A204.1 (cell line): Measurements from ENCODE around the gene MRPL27.
"Not testable (repeated sequence)": the region's sequence is repeated elsewhere in the genome, so short reads cannot be mapped to it uniquely, and the experiment has no call there.

ENCODE experiments used
- FAIRE-seq: peaks from 2 replicates; lab custom pipeline; 2012; peaks lifted over from hg19 to GRCh38; lab: Jason Lieb, UNC

MRPL27 gene

DNA sequence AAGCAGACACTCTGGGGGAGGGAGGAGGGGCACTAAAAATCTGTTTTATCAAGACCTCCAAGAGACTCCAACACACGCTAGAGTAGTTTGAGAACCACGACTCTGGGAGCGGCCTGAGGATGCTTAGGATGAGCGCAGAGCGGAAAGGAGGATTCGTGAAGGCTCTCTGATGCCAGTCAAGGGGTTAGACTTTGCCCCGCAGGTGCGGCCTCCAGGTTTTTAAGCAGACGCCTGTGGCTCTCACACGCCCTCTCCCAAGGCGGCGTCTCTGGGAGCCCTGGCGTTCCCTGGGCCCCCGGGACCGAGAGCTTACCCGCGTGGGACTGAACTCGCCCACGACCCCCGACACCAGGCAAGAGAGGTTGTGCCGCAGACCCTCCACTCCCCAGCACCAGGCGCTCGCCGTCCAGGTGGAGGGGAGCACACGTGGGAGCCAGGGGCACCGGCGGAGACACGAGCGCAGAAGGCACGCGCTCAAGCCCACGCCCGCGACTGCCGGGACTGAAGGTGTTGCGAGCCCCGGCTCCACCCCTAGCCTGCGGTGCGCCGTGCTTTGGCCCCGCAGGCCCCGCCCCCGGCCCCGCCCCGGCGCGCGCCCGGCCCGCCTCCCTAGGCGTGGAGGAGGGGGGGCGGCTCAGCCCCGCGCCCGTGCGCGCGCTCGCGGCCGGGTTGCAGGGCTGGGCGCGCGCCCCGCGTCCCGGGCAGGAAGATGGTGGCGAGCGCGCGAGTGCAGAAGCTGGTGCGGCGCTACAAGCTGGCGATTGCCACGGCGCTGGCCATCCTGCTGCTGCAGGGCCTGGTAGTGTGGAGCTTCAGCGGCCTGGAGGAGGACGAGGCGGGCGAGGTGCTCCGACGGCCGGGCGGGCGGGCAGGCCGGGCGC lies 27.3 kb downstream of the MRPL27 start, which contains the start of gene XYLT2:
Gene XYLT2, plus strand, starts transcription at position 695 of the 881 bp plus-strand sequence. Its CDS starts 15 bp downstream, at position 710.
- no peak for FAIRE-seq

DNA sequence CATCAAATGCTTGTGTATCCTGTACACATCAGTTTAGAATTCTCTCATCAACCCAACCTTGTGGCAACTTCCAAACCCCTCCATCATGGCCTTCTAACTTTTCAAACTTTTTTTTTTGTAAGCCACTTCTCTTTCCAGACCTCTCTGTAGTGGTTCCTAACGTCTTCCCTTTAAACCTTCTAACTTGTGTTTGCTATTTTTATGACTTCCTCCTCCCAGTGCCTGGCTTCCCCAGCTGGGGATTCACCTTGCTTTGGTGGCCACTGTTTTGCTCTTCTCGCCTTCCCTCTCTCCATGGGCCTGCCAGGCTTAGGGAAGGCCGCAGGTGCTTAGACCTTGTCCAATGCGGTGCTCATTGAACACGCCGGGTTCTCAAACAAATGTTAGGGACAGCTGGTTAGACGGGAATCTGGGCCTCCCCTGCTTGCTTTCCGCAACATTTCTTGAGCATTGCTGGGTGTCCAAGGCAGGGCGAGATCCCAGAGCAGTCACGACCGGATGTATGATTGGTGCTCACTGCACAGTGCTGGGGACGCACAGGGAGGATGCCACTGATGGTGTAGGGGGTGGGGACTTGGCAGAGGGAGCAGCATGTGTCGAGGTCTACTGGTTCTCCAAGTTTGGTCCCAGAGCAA lies 28.1 kb downstream of the MRPL27 start:
- no peak for FAIRE-seq

DNA sequence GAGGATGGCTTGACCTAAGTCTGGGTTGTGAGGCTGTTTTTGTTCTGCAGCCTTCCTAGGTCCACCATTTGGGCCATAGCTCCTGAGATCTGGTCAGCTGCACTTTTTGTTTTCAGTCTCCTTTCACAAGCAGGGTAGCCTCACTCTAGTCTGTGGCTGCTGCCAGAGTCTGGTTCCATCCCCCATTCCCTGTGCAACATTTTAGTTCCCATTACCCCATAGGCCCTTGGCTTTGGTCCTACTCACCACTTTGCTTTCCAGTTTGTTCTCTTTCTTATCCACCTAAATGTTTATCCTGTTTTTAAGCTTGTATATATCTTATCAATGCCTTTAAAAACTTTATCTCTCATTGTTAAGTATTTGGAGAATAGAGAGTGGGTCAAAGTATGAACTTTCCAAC lies 33.6 kb downstream of the MRPL27 start:
- no peak for FAIRE-seq

DNA sequence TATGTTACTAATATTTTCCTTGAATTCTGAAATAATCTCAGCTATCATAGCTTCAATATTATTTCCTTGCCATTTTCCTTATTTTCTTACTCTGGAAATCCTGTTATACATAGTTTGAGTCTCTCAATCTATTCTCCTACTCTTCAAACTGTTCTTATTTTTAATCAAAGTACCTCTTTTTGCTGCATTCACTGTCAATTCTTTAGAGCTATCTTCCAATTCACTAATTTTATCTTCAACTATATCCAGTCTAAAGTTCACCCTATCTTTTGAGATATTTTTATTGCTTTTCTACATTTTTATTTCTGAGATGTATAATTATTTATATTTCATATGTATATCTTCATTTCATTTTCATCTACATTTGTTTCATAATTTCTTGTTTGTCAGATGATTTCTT lies 34.3 kb downstream of the MRPL27 start:
- FAIRE-seq = peak; percentile 68

DNA sequence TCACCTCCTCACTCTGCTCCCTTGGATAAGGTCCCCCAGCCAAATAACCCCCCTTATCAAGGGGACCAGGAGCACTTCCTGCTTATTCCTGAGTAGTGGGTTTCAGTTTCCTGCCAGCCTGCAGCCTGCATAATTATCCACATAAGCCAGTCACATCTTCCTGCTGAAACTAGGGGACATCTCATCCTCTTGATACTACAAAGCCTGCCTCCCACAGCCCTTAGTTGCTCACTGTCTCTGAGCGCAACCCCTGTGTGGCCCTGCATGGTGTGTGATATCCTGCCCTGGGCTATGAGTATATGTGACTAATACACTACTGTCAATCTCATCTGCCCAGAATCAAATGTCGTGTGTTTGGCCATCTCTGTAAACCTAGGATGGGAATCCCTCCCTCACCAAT lies 35.0 kb downstream of the MRPL27 start:
- no peak for FAIRE-seq

DNA sequence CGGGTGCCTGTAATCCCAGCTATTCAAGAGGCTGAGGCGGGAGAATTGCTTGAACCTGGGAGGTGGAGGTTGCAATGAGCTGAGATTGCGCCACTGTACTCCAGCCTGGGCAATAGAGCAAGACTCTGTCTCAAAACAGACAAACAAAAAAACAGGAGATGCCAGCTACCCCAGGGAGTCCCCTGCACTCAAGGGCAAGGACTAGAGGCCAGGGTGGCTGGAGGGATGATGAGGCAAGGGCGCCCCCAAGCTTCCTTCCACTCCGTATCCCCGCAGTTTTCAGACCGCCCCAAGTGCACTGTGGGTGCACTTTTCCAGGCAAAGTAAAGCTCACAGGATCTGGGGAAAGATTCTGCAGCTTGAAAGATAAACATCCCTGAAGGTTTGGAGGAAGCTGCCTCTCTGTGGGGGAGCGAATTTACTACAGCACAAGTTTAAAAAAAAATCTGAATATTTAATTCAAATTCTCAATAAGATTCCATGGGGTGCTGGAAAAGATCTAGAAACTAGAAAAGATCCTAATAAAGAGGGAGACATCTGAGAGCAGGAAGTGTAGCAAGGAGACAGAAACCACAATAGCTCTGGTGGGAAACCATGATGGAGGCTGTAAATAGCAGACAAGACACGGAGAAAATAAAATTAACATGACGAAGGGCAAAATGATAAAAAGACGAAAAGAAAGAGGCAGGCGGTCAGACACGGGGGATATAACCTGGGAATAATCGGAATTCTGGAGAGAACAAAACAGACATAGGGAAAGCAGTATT lies 39.5 kb downstream of the MRPL27 start:
- not testable (repeated sequence) for FAIRE-seq

DNA sequence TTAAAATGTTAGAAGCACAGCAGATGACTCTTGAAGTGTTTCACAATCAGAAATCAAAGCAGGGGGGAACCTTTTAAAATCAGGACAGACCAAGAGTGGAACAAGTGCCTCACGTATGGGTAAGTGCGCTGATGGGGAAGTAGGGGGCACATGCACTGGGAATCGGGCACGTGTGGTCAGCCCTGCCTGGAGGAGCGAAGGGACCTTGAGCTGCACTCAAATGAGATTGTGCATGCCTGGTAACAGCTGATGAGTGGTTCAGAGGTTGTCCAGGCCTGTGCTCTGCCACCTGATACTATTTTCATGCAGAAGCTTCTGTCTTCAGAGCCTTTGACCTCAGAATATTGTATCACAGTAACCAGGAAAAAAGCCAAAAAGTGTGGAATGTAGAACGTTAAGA lies 40.8 kb downstream of the MRPL27 start:
- no peak for FAIRE-seq

DNA sequence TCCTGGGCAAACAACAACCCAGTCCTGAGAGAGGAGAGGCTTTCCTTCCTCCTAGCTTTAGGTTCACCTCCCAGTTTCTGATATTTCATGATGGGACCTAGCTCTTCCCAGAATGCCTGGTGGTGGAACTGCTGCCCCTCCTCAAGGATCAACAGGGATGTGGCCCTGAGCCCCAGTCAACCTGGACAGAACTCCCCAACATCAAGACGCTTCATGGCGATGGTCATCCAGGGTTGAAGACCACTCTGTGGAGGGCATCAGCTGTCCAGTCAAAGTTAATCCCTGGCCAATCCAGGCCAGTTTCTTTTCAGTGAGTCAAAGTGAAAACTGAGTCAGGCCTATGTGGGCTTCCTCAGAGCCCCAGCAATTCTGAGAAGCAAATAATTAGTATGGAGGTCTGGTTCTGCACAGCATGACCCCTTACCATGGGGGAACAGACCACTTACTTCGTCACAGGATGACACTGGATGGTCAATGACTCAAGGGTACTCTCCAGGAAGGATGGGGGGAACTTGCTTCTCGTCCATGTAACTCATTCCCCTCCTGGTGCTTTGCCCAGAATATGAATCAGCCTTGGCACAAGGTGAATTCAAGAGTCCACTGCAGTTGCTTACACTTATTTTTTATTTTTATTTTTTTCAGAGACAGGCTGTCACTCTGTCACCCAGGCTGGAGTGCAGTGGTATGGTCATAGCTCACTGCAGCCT lies 41.7 kb downstream of the MRPL27 start:
- no peak for FAIRE-seq

DNA sequence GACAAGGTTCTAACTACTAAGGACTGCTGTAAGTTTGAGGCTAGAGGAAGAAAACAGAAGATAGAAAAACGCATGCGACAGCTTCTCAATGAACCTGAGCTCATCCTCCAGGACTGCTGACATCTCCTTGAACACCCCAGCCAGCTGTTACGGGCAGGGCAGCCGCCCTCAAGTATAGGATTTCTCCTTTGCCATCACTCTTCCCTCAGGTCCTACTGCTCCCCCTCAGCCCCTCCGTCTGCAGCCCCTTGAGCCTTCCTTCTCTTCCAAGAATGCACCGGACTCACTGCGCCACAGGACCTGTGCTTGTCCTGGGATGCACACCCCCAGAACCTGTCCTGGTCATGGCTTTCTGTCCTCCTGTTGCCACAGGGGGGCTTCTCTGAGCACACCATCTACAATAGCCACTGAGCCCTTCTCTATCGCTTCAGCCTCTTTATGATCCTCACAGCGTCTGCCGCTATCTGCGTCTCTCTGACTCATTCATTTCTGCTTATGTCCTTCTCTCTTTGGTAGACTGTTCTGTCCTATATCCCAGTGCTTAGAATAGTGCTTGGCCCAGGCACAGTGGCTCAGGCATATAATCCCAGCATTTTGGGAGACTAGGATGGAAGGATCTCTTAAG lies 42.7 kb downstream of the MRPL27 start:
- FAIRE-seq = no peak

DNA sequence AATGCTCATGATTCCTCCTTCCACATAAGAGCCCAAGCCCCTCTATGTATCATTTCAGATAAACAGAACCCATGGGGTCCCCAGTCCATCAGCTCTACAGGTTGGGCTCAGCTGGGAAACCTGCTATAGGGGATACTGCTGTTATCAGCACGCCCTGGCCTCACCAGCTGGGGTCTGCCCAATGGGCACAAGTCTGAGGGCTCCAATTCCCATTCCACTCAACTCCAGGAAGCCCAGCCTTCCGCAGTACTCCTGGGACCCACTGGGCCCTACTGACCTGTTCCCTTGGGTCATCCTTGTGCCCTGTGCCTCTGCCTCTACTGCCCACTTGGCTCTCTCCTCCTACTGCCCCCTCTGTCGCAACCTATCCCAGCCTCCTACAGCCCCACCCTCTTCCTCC lies 43.3 kb downstream of the MRPL27 start:
- no peak for FAIRE-seq

DNA sequence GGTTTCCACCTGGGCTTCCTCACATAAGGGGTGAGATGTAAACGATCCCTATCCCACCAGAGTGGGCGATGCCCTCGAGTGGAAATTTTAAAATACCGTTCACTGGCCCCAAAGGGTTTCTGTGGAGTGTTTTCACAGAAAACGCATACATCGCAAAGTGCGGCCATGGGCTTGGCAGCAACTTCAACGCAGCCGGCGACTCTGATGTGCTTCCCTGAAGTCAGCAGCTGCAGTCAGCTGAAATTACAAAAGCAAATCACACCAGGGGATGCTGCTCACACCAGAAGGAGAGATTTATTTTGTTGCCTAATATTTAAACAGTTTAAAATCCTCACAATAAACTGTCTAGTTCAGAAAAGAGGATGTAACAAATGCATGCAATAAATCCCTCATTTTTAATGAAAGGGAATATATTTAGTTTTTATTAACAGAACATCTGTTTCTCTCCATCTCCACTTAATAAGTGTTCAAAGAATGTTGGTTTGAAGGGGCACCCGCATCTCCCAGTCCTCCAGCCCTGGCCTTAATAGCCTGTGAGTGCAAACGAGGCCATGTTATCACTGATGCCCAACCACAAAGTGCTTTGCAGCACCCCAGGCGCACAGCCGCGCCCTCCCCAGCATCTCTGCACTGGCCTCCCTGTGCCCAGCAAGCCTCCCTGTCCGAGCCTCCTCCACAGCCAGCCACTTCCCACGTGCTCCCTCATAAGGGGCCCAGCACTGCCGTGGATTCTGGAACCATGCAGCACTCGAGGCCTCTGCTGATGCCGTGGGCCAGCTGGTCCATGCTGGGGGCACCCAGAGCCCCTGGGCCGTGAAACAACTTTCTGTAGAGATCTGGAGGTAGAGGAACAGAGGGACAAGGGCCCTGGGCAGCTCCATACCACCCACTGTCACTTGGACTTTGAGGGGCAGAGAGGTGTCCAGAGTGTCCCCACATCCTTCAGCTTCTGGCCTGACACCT lies 44.3 kb downstream of the MRPL27 start:
- FAIRE-seq = no peak

DNA sequence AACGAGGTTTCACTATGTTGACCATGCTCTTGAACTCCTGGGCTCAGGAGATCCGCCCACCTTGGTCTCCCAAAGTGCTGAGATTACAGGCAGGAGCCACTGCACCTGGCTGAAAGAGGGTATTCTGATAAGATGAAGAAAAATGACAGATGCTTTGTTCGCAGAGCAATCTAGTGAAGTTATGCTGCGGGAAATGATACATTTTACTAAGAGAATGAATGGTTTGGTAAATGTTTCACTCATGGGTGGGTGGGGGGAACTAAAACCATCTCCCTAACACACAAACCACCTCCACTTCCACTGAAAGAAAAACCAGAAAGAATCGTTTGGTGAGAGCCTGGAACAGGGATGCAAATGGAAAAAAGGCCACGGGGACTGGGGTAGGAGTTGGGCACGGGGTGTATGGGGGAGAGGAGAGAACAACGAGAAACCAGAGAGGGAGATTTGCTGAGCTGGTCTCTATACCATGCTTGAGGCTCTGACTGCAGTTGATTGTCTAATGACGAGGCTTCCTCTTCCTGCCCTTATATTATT lies 46.1 kb downstream of the MRPL27 start:
- FAIRE-seq = no peak

DNA sequence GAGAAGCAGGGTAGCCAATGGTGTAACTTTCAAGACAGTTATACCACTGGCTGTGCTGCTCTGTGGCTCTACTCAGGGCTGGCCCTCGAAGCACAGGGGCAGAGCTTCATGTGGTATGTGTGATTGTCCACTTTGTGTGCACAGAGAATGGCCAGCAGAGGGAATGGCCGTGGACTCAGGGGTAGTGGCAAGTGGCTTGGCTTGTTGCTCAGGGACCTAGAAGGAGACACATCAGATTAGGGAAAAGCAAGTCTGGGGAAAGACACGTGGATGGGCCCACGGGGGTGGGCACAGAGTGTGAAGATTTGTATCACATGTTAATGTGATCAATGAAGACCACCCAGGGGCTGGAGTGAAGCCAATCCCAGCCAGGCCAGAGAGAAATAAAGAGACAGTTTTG lies 47.1 kb downstream of the MRPL27 start:
- FAIRE-seq = no peak

DNA sequence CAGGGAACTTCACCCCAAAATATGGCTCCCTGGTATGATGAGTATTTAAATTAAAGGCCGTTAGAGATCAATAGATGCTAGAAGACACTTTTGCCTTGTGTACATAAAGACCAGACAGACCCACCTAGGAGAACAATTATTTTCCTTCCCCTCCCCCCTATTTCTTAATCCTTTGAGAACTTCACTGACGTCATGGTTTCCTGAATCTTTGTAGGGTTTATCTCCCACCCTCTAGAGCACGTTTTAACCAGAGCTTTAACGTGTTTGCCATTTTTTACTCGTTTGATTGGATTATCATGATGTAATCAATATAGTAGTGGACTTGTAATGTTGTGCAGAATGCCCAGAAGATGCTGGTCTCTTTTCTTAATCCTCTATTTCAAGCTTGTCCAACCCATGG lies 49.9 kb downstream of the MRPL27 start:
- no peak for FAIRE-seq

DNA sequence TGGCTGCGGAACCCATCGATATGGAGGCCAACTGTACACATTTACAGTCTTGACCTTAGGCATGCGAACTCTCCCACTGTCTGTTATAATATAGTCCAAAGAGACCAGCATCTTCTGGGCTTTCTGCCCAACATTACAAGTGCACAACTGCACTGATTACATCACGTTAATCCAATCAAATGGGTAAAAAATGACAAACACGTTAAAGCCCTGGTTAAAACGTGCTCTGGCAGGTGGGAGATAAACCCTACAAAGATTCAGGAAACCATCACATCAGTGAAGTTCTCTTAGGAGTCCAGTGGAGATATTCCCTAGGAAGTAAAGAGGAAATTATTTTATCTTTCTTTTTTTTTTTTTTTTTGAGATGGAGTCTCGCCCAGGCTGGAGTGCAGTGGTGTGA lies 50.7 kb downstream of the MRPL27 start:
- no peak for FAIRE-seq

DNA sequence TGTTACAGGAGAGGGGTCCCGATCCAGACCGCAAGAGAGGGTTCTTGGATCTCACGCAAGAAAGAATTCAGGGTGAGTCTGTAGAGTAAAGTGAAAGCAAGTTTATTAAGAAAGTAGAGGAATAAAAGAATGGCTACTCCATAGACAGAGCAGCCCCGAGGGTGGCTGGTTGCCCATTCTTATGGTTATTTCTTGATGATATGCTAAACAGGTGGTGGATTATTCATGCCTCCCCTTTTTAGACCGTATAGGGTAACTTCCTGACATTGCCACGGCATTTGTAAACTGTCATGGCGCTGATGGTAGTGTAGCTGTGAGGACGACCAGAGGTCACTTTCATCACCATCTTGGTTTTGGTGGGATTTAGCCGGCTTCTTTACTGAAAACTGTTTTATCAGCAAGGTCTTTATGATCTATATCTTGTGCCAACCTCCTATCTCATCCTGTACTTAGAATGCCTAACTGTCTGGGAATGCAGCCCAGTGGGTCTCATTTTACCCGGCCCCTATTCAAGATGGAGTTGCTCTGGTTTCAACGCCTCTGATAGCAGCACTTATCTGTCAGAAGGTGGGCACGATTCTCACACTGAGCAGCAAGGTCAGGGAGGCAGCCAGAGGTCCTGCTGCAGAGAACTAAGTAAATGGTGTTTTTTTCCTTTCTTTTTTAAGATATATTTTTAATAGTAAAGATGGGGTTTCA lies 53.5 kb downstream of the MRPL27 start:
- FAIRE-seq = no peak

DNA sequence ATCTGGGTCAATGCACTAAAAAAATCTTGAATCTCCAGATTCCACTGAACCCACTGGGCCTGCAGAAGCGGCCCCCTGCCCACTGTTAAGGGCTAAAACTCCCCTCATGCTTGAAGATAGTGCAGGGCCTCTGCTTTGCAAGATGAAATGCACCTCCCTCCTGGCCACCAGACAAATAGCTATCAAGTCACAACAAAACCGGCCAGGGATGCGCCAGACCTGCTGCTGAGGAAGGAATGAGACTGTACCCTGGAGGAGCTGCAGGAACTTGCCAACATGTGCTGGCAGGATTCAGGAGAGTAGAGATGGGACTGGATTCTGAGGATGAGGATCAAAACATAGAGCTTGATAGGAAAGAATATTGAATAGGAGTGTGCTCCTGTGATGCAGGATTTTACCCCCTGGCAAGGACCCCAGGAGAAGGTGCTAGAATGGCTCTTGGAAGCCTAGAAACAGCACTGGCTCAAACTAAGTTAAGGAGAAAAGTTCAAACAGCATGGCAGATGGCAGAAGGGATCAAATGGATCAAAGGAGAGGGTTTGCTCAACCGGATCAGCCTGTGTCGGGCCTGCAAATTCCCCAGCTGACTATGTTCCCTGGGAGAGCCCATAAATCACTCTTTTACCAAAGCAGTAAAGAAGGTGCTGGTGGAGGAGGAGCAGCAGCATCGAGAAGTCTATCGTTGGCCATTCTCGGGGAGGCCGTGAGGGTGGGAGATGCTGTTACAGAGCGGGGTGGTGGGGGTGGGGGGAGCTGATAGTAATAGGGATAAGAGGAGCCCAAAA lies 54.3 kb downstream of the MRPL27 start:
- FAIRE-seq = no peak
